T-helper 17 cell (primary cell): Measurements from ENCODE around the gene FBXL12. TPM values are rescaled to one million over a fixed set of nuclear protein-coding genes. Genes with fewer than 3 reads are reported as not detected.

ENCODE experiments used
- ATAC-seq: fragments of 150-1000 bp; cut with Tn5 transposase; 2 replicates; pipeline ENCODE4 v1.10.0; 2021; ENCODE audit warnings: mild to moderate bottlenecking, moderate library complexity
- DNase-seq, 3 donors: peaks; one replicate each; pipeline versions ENCODE4 v3.0.0 to v3.0.0-alpha.2; 2020 to 2021
- H3K9me3 ChIP-seq: one replicate; pipeline ENCODE4 v1.7.0; 2013; ENCODE audit warnings: low read length, mild to moderate bottlenecking; ENCODE audit not compliant: control insufficient read depth, poor library complexity, severe bottlenecking
- H3K27ac Mint-ChIP-seq: one replicate; pipeline ENCODE4 v1.8.0; 2022; ENCODE audit warnings: mild to moderate bottlenecking, moderate library complexity, mixed read lengths
- H3K27me3 Mint-ChIP-seq: one replicate; pipeline ENCODE4 v1.8.0; 2022; ENCODE audit warnings: mixed read lengths
- H3K36me3 Mint-ChIP-seq: one replicate; pipeline ENCODE4 v1.8.0; 2022; ENCODE audit warnings: low read depth, mixed read lengths
- H3K4me1 Mint-ChIP-seq: one replicate; pipeline ENCODE4 v1.8.0; 2022; ENCODE audit warnings: mild to moderate bottlenecking, mixed read lengths
- H3K4me3 Mint-ChIP-seq: one replicate; pipeline ENCODE4 v1.8.0; 2022; ENCODE audit warnings: mild to moderate bottlenecking, moderate library complexity, mixed read lengths
- total RNA-seq, 4 donors: library from RNA in 2 of 4; stranded (reverse) in 2 of 4; gene quantifications; one replicate each; pipeline ENCODE4 v1.2.3 and lab custom pipeline; 2022 to 2026

FBXL12 gene
- total RNA-seq, 2 donors from 2014 or later = 33.5 to 34.4 TPM

DNA sequence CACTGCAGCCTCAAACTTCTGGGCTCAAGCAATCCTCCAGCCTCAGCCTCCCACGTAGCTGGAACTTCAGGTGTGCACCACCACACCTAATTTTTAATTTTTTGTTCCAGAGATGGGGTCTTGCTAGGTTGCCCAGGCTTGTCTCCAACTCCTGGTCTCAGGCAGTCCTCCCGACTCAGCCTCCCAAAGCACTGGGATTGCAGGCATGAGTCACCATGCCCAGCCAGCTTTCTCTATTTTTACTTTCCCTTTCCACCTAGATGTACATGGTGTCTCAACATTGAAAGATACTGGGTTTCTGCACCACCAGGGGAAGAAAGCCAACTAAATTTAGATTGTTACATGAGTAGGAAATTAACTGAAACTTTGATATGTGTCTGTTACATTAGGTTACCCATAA is 36.5 kb downstream of the FBXL12 start:
- Mint-ChIP-seq H3K4me3 (no peak overlapping the region), H3K4me1 (peaks cover 5% of the 10 kb centered on the region), H3K27me3 (no peaks in the 10 kb centered on the region), H3K27ac (no peak overlapping the region), H3K36me3 (no peaks in the 10 kb centered on the region)
- ATAC-seq (no peak), DNase-seq (no peak)
- H3K9me3 ChIP-seq = no peaks in the 10 kb centered on the region

DNA sequence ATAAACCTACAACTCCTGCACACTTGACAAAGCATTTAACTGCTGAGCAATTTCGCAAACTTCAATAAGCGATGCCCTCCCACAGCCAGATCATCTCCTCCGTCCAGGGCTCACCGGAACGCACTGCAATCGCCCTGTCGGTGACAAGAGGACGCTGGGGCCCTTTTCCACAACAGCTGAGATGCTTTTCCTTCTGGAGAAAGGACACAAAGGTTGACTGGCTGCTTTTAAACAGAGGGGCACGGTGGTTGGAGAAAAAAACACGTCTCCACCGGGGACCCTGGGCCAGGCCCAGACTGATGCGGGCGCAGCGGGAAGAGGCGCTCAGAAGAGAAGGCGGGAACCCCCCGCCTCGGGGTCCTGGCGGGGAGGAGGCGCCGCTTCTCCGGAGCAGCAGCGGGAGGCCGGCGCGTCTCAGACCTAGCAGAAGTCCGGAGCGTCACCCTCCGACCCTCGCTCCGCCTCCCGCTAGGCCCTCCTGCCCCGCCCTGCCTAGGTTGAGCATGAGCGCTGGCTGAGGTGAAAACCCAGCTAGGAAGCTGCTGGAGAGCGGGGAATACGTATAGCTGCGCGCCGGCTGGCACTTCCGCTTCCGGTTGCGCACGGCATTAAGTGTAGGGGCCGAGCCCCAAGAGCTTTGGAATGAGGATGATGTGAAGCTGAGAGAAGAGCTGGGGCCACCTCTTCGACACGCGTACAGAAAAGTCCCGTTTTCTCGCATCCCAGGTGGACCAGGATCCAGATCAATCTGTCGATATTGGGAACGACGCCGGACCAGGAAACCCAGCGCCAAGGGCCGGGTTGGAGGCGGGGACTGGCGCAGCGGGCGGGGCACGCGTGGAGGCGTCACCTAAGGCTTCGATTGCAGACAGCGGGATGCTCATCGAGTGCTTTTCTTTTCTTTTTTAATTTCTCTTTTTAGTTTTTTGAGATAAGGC is 50.4 kb downstream of the FBXL12 start, which contains the start of gene ZNF846:
TSS of gene ZNF846 (minus strand) at position 564 of the 938 bp plus-strand sequence. CDS start 3,788 bp downstream, outside the sequence.
- DNase-seq = peak; percentile 78 to 87 (median 83)
- no peaks in the 10 kb centered on the region for H3K9me3 ChIP-seq
- peak; percentile 95 for ATAC-seq
- Mint-ChIP-seq H3K4me1 (peaks cover 3% of the 10 kb centered on the region), H3K36me3 (peaks cover 2% of the 10 kb centered on the region), H3K27me3 (no peaks in the 10 kb centered on the region), H3K27ac (peak within 1 kb of the TSS; percentile 96), H3K4me3 (peak within 1 kb of the TSS; percentile 94)

Other genes starting within 250 kb of the FBXL12 start
- gene ZNF121, start 234.6 kb downstream of the FBXL12 start, total RNA-seq = 10 to 100 TPM; 32.9 to 36.6 TPM
- 10 to 100 TPM; 28.1 to 35.8 TPM for gene ZNF561, start 197.8 kb downstream of the FBXL12 start, total RNA-seq
- gene ZNF562, start 144.0 kb downstream of the FBXL12 start, total RNA-seq = 10 to 100 TPM; 10.7 to 13.8 TPM
- gene ZNF846, start 50.3 kb downstream of the FBXL12 start, total RNA-seq = 10 to 100 TPM in 1 of 2 donors, 1 to 10 TPM in 1; 3.9 to 12.0 TPM
- gene UBL5, start 8.8 kb upstream of the FBXL12 start, total RNA-seq = 100 to 1,000 TPM; 202 to 207 TPM
- 10 to 100 TPM; 42.3 to 55.2 TPM for gene PIN1, start 16.2 kb upstream of the FBXL12 start, total RNA-seq
- gene OLFM2, start 117.4 kb upstream of the FBXL12 start, total RNA-seq = 1 to 10 TPM; 3.1 to 3.9 TPM
- gene COL5A3, start 191.4 kb upstream of the FBXL12 start, total RNA-seq = 10 to 100 TPM; 50.0 to 52.1 TPM
- gene RDH8, start 194.4 kb upstream of the FBXL12 start, total RNA-seq = not detected